ENCODE results near the gene CDCA4.
"Not testable (repeated sequence)": the region's sequence is repeated elsewhere in the genome, so short reads cannot be mapped to it uniquely, and the experiment has no call there.

Gene CDCA4

GRCh38 chr14:105058521-105059034 is 37.7 kb upstream of the CDCA4 start:
- DNase-seq (ENCODE audit: low read depth), result no peak

GRCh38 chr14:105056303-105056831 is 35.5 kb upstream of the CDCA4 start:
- no peak for DNase-seq (ENCODE audit: low read depth)

GRCh38 chr14:105055736-105056302 is 34.9 kb upstream of the CDCA4 start:
- DNase-seq (ENCODE audit: low read depth), result no peak

- DNase-seq (ENCODE audit: low read depth), result no peak
Observed at GRCh38 chr14:105055334-105055733, 34.5 kb upstream of the CDCA4 start.

GRCh38 chr14:105053996-105054395 is 33.1 kb upstream of the CDCA4 start:
- DNase-seq (ENCODE audit: low read depth), result no peak

- no peak for DNase-seq (ENCODE audit: low read depth)
Observed at GRCh38 chr14:105053421-105053820, 32.5 kb upstream of the CDCA4 start.

GRCh38 chr14:105052110-105052458 is 31.2 kb upstream of the CDCA4 start:
- no peak for DNase-seq (ENCODE audit: low read depth)

- no peak for DNase-seq (ENCODE audit: low read depth)
Observed at GRCh38 chr14:105051182-105052109, 30.6 kb upstream of the CDCA4 start.

GRCh38 chr14:105050551-105050897 is 29.6 kb upstream of the CDCA4 start:
- DNase-seq (ENCODE audit: low read depth), result no peak

GRCh38 chr14:105049753-105050550 is 29.1 kb upstream of the CDCA4 start:
- DNase-seq (ENCODE audit: low read depth), result no peak

GRCh38 chr14:105047283-105048016 is 26.6 kb upstream of the CDCA4 start:
- DNase-seq (ENCODE audit: low read depth), result no peak

GRCh38 chr14:105046891-105047282 is 26.0 kb upstream of the CDCA4 start:
- DNase-seq (ENCODE audit: low read depth), result no peak

GRCh38 chr14:105045710-105046326 is 24.9 kb upstream of the CDCA4 start:
- no peak for DNase-seq (ENCODE audit: low read depth)

- DNase-seq (ENCODE audit: low read depth), result no peak
Observed at GRCh38 chr14:105043641-105044040, 22.8 kb upstream of the CDCA4 start.

GRCh38 chr14:105042813-105043212 is 21.9 kb upstream of the CDCA4 start:
- no peak for DNase-seq (ENCODE audit: low read depth)

- DNase-seq (ENCODE audit: low read depth), result no peak
Observed at GRCh38 chr14:105041841-105042765, 21.2 kb upstream of the CDCA4 start.

- DNase-seq (ENCODE audit: low read depth), result no peak
Observed at GRCh38 chr14:105039458-105040205, 18.7 kb upstream of the CDCA4 start.

- DNase-seq (ENCODE audit: low read depth), result not testable (repeated sequence)
Observed at GRCh38 chr14:105035616-105036015, 14.7 kb upstream of the CDCA4 start.

GRCh38 chr14:105034315-105035039 is 13.6 kb upstream of the CDCA4 start:
- no peak for DNase-seq (ENCODE audit: low read depth)

All from GM04503 (cell line).